SK-N-SH (cell line): Measurements from ENCODE around the gene ZIK1. TPM values are rescaled to one million over a fixed set of nuclear protein-coding genes. Genes with fewer than 3 reads are reported as not detected.

Experiments used
- CHD2 ChIP-seq: fragments of 150-350 bp; IDR thresholded peaks from 2 replicates; pipeline ENCODE4 v1.6.1; 2018; ENCODE audit warnings: low read length; ENCODE audit not compliant: partially characterized antibody
- ELF1 ChIP-seq: IDR thresholded peaks from 2 replicates; pipeline ENCODE4 v1.4.0; 2012
- EZH2phosphoT487 ChIP-seq: fragments of 200-600 bp; sonication (generic); IDR thresholded peaks from 2 replicates; pipeline ENCODE4 v1.6.1; 2017; ENCODE audit warnings: low read depth, mixed run types, mild to moderate bottlenecking, antibody characterized with exemption, moderate library complexity, borderline replicate concordance
- FOSL2 ChIP-seq: IDR thresholded peaks from 2 replicates; pipeline ENCODE4 v1.4.0; 2012; ENCODE audit warnings: low read depth, mild to moderate bottlenecking, moderate library complexity, borderline replicate concordance
- FOXM1 ChIP-seq: IDR thresholded peaks from 2 replicates; pipeline ENCODE4 v1.4.0; 2012; ENCODE audit warnings: low read depth, mild to moderate bottlenecking
- GABPA ChIP-seq: IDR thresholded peaks from 2 replicates; pipeline ENCODE4 v1.4.0; 2012; ENCODE audit warnings: low read depth, mild to moderate bottlenecking
- GATA2 ChIP-seq: sonication (generic); formaldehyde crosslinking; IDR thresholded peaks from 2 replicates; pipeline ENCODE4 v1.5.0; 2020; ENCODE audit warnings: mild to moderate bottlenecking, missing genetic modification reagents
- IRF3 ChIP-seq: fragments of 150-350 bp; IDR thresholded peaks from 2 replicates; pipeline ENCODE4 v1.6.1; 2016; ENCODE audit warnings: mild to moderate bottlenecking, low read depth, low read length
- JUND ChIP-seq: IDR thresholded peaks from 2 replicates; pipeline ENCODE4 v1.4.0; 2012
- MAX ChIP-seq: IDR thresholded peaks from 2 replicates; pipeline ENCODE4 v1.4.0; 2012; ENCODE audit warnings: low read depth
- MEF2A ChIP-seq: IDR thresholded peaks from 2 replicates; pipeline ENCODE4 v1.4.0; 2012; ENCODE audit warnings: low read depth, borderline replicate concordance
- MXI1 ChIP-seq: IDR thresholded peaks from 2 replicates; pipeline ENCODE4 v1.6.1; 2012; ENCODE audit warnings: mild to moderate bottlenecking, low read depth, low read length, improper control_type of control experiment
- NFIC ChIP-seq: IDR thresholded peaks from 2 replicates; pipeline ENCODE4 v1.4.0; 2012; ENCODE audit warnings: borderline replicate concordance
- NRF1 ChIP-seq: IDR thresholded peaks from 2 replicates; pipeline ENCODE4 v1.6.1; 2012; ENCODE audit warnings: low read depth, mild to moderate bottlenecking, low read length
- POLR2AphosphoS5 ChIP-seq: IDR thresholded peaks from 2 replicates; pipeline ENCODE4 v1.6.1; 2012; ENCODE audit warnings: low read depth, low read length
- RAD21 ChIP-seq: IDR thresholded peaks from 2 replicates; pipeline ENCODE4 v1.6.1; 2012; ENCODE audit warnings: mild to moderate bottlenecking, low read length
- REST ChIP-seq: IDR thresholded peaks from 2 replicates; pipeline ENCODE4 v1.6.1; 2012; ENCODE audit warnings: mild to moderate bottlenecking, low read depth, low read length, moderate library complexity
- RXRA ChIP-seq: IDR thresholded peaks from 2 replicates; pipeline ENCODE4 v1.4.0; 2012; ENCODE audit warnings: low read depth, mild to moderate bottlenecking, borderline replicate concordance
- TAF1 ChIP-seq: IDR thresholded peaks from 2 replicates; pipeline ENCODE4 v1.6.1; 2012; ENCODE audit warnings: low read depth, mild to moderate bottlenecking, low read length, moderate library complexity, borderline replicate concordance
- TCF12 ChIP-seq: IDR thresholded peaks from 2 replicates; pipeline ENCODE4 v1.4.0; 2012
- TEAD4 ChIP-seq: IDR thresholded peaks from 2 replicates; pipeline ENCODE4 v1.4.0; 2012; ENCODE audit warnings: mild to moderate bottlenecking, borderline replicate concordance; ENCODE audit not compliant: insufficient read depth
- USF1 ChIP-seq: IDR thresholded peaks from 2 replicates; pipeline ENCODE4 v1.4.0; 2012; ENCODE audit warnings: low read depth, borderline replicate concordance
- ZBTB33 ChIP-seq: IDR thresholded peaks from 2 replicates; pipeline ENCODE4 v1.4.0; 2012; ENCODE audit warnings: low read depth, borderline replicate concordance
- polyA plus RNA-seq, 3 experiments: library from polyadenylated mRNA; depleted of rRNA; stranded (reverse); fragments of >200 nt; gene quantifications; 2 replicates each; pipeline ENCODE4 v1.2.3, GENCODE V29; 2012

Gene ZIK1
- polyA plus RNA-seq, 1 of the 3 experiments (the other 2 are of a cell fraction) = 2.1 TPM

- TF ChIP-seq USF1 = no peak
- TF ChIP-seq NRF1 = no peak
- TF ChIP-seq FOSL2 = no peak
- TF ChIP-seq ELF1 = peak; percentile 80
- TF ChIP-seq POLR2AphosphoS5 = peak; percentile 45; the same call in 1 of the 2 replicates
- TF ChIP-seq REST = no peak
- peak; percentile 93 for TF ChIP-seq MXI1
- TF ChIP-seq TAF1 = no peak
- TF ChIP-seq NFIC = peak; percentile 100
- no peak for TF ChIP-seq RXRA
- no peak for TF ChIP-seq ZBTB33
- no peak for TF ChIP-seq EZH2phosphoT487
- no peak for TF ChIP-seq TCF12
- TF ChIP-seq GATA2 = no peak
- TF ChIP-seq GABPA = peak; percentile 96
- no peak for TF ChIP-seq JUND
- TF ChIP-seq MAX = peak; percentile 81
- no peak for TF ChIP-seq IRF3
- no peak for TF ChIP-seq TEAD4
- no peak for TF ChIP-seq RAD21
- TF ChIP-seq MEF2A = no peak
- peak; percentile 80 for TF ChIP-seq CHD2
- TF ChIP-seq FOXM1 = no peak
These were observed 15.9 kb downstream of the ZIK1 start, which contains the start of gene ZNF530 (continued) for GRCh38 chr19:57599761-57600383.
